HG02610 (cell line): Measurements from ENCODE around the gene KRT4.

Source experiments
- ATAC-seq: cut with Tn5 transposase; IDR thresholded peaks from one replicate; pipeline ENCODE4 v1.9.1; 2021; ENCODE audit warnings: mild to moderate bottlenecking, moderate library complexity; ENCODE audit not compliant: unreplicated experiment

Gene KRT4

GRCh38 chr12:52836491-52837412, 22.8 kb upstream of the KRT4 start:
- ATAC-seq: no peak

GRCh38 chr12:52836042-52836466, 22.1 kb upstream of the KRT4 start:
- no peak for ATAC-seq

GRCh38 chr12:52835271-52836041, 21.5 kb upstream of the KRT4 start:
- no peak for ATAC-seq

GRCh38 chr12:52834727-52835001, 20.7 kb upstream of the KRT4 start:
- ATAC-seq: no peak

- ATAC-seq: no peak
Measured at GRCh38 chr12:52833922-52834726, 20.2 kb upstream of the KRT4 start, which contains the start of gene KRT79. Gene KRT79, minus strand, starts transcription at chr12:52834311. Its CDS starts 51 bp downstream, at chr12:52834260.

DNA sequence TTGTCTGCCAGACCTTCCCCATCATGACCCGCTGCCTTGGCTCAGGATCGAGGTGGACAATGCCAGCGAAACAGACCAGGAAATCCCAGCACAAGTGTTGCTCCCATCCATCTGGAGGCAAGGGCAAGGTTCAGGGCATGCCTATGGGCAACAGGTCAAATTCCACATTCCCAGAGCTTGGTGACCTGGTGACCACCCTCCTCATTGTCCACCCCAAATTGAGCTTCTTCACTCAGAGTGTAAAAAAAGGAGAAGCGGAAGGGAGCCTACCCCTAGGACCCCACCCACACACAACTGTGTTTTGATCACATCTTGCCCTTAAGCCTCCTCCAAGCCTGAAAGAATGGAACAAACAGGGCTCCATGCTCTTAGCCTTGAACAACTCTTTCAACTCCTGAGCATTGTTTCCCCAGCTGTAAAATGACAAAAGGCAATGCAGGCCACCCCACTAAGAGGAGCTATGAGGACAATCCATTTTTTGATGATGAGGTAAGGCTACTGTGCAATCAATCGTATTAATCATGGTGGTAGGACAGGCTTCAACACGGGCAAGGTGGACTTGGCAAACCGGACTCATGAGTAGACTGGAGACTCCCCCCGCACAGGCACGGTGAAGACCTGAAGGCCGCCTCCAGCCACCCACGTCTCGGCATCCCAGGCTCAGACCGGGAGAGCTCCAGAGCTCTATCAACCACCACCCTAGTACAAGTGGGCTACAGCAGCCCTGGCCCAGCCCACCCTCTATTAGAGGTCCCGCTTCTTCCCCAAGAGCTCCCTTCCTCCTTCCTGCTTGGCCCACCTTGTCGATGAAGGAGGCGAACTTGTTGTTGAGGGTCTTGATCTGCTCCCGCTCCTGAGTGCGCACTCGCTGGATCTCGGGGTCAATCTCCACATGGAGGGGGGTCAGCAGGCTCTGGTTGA, 19.3 kb upstream of the KRT4 start:
- ATAC-seq: no peak

DNA sequence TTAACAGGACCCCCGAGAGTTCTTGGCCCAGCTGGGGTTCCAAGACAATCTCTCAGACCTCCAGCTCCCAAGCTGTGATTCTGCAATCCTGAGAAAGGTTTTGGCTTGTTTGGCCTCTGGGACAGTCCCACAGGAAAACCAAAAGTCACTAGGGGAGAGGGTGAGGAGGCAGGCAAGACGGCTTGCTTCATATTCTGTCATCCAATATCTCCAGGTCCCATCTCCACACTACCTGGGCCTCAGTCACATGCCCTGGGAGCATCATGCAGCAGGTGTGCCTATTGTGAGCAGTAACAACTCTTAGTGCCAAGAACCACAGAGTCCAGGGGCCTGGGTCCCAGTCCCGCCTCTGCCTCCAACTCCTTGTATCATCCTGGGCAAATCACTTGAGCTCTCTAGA, 18.5 kb upstream of the KRT4 start:
- ATAC-seq: no peak

- ATAC-seq: no peak
Measured at GRCh38 chr12:52831251-52831650, 17.3 kb upstream of the KRT4 start.

- no peak for ATAC-seq
Measured at GRCh38 chr12:52829986-52830770, 16.3 kb upstream of the KRT4 start.

- no peak for ATAC-seq
Measured at GRCh38 chr12:52828591-52829021, 14.7 kb upstream of the KRT4 start.

GRCh38 chr12:52828156-52828555, 14.2 kb upstream of the KRT4 start:
- no peak for ATAC-seq

DNA sequence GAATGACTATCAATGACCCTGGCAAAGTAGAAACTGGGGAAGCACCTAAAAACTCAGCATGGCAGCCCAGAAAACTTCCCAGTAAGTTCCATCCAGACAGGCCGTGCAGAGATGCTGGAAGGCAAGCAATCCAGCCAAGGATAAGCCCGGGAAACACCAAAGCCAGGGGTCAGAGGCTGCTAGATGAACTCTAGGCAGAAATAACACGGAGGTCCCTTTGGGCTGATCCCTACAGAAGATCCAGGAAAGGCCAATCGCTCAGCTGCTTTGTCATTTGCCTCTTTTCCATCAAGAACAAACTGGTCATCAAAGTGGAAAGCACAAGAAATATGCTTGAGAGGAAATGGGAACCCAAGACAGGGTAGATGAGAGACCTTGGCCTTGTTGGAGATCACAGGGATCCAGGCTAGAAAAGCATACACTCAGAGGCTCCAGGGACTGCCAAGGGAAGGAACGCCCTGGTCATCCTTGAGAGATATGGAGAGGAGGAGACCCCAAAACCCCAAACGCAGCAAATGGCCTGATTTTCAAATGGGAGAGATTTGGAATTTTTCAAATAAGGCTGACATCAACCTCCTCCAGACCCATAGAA, 13.7 kb upstream of the KRT4 start:
- ATAC-seq: no peak

DNA sequence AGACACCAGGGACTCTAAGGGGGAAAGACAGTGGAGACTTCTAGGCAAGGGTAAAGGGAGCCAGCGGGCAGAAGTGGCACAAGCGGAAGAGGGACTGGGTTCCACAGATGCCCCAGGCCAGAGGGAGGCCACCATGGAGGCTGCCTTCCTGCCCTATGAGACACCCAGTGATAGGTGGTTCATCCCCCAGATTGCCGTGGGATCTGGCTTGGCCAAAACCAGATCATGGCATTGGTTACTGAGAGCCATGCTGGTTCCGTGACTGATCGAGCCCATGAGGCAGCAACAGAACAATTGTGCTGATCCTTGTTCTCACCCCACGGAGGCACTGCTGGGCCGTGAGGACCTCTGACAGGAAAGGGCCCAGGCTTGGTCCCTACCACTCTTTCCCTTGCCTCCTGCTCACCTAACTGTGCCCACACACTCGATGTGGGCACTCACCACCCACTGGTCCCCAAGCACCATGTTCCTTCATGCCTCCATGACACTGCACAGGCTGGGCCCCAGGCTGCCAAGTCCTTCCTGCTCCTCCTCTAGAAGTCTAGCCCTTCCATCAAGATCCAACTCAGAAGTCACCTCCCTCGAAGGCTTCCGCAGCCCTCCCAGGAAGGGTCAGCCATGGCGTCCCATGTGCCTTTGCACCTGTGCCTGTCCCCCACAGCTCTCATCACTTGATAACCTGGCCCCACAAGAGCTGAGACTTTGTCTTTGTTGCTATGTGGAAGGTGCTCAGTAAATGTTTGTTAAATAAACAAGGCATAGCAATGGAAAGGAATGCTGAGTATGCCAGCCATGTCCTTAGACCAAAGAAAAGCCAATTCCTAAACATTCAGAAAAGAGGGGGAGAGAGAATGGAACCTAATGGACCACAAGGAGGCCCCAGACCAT, 12.9 kb upstream of the KRT4 start:
- ATAC-seq: no peak

GRCh38 chr12:52825961-52826360, 12.0 kb upstream of the KRT4 start:
- ATAC-seq: no peak

DNA sequence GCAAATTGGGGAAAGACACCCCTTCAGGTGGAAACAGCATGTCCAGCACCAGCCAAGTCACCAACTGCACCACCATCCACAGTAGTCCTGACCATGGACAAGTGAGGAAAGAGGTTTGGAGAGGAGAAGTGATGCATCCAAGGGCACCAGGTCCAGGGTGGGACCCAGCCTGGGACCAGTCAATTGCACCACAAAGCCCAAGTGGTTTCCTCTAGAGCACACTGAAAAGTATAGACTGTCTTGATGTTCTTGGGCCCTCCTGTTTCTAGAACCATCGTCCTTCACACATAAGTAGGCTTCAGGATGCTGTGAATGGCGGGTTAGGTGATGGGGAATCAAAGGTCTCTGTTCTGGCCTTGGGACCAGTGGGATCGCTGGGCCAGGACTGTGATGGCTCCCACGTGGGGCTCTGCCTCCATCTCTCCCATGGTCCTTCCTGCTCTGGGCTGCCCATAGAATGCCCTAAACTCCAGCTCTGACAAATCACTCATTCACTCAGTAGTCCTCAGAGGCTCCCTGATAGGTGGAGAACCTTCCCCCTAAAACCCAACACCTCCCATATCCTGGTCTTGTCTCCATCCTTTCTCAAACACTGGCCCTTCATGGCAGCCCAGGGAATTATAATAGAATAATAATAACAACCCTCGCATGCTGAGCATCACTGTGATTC, 11.0 kb upstream of the KRT4 start:
- ATAC-seq: no peak

DNA sequence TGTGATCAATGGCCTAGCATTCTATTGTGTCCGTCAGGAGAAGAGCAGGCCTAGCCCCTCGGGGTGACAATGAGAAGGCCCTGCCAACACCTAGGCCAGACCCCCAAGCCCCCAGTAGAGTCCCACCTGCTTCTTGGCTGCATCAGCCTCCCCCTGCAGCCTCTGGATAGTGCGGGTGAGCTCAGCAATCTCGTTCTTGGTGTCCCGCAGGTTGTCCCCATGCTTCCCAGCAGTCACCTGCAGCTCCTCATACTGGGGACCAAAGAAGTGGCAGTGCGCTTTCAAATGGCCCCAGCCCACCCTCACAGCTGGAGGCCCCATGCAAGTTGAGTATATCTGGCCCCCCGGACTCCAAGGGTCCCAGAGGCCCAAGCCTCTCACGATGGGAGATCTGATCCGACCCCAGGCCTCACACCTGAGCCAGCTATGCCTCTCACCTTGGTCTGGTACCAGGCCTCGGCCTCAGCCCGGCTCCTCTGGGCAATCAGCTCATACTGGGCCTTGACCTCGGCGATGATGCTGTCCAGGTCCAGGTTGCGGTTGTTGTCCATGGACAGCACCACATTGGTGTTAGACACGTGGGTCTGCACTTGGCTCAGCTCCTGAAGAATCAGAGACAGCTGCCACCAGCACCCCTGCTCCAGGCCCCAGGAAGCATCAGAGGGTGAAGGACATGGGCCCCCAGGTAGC, 10.0 kb upstream of the KRT4 start:
- ATAC-seq: no peak
